Left lobe of liver (tissue), 2 donors: ENCODE results near the gene SWAP70. TPM values are rescaled to one million over a fixed set of nuclear protein-coding genes. Genes with fewer than 3 reads are reported as not detected.
A peak's percentile ranks its signal among the peaks of the same experiment; 100 is the strongest.
"Not testable (repeated sequence)": the region's sequence is repeated elsewhere in the genome, so short reads cannot be mapped to it uniquely, and the experiment has no call there.

Experiments
- ATAC-seq: fragments of 200-7000 bp; cut with Tn5 transposase; one replicate; pipeline ENCODE4 v1.9.1; 2020; ENCODE audit warnings: mild to moderate bottlenecking, moderate library complexity
- DNase-seq: peaks from one replicate; pipeline ENCODE4 v3.0.0-alpha.2; 2020; ENCODE audit warnings: low spot score
- total RNA-seq: library from RNA; stranded (reverse); gene quantifications from one replicate; pipeline ENCODE4 v1.2.1, GENCODE V29; 2021
- donor health status: DM: no; HTN: no; CAD: no; lungs with moderate emphysema.
- donor health status: DM: no; HTN: yes; CAD: no.

The SWAP70 gene
- total RNA-seq, result 4.0 TPM

DNA sequence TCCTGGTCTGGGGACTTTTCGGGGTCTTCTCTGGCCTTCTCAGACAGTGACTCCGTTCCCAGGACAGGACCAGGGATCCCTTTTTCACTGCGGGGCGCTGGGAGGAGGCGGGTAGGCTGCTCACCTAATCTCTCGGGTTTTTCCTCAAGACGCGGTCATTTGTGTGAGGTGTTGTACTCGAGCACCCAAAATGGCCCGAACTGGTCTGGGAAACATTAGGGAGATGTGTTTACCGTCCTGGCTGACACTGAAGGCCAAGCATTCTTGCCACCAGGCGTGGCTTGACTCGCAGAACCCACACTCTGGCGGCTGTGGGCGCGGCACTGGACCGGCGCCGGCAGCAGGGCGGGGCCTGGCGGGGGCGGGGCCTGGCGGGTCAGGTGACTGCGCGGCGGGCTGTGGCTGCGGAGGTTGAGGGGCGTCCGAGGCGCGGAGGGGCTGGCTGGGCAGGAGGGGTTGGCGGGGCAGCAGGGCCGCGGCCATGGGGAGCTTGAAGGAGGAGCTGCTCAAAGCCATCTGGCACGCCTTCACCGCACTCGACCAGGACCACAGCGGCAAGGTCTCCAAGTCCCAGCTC is at the start of gene SWAP70:
Gene SWAP70 (plus strand): TSS at position 379 of the 577 bp plus-strand sequence. CDS start 103 bp downstream, at position 482.
- peak; percentile 89 for DNase-seq
- ATAC-seq, result peak; percentile 99

DNA sequence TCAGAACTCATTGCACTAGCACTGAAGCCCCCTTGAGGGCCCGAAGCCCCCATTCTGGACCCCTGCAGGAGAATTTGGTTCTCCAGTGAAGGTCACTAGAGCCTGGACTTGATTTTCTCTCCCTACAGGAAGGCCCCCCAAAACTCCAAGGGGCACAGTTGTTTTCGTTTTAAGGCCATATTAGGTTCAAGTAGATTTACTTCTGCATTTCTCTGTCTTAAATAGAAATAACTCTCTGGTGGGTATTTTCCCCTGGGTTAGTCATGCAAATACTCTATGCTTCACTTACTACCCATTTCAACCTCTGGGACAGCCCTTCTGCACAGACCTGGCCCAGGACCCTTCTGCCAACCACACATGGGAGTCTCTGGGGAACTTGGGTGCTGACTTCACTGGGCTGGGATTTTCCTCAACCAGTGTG is 48.8 kb upstream of the SWAP70 start:
- DNase-seq, result no peak
- ATAC-seq, result no peak

DNA sequence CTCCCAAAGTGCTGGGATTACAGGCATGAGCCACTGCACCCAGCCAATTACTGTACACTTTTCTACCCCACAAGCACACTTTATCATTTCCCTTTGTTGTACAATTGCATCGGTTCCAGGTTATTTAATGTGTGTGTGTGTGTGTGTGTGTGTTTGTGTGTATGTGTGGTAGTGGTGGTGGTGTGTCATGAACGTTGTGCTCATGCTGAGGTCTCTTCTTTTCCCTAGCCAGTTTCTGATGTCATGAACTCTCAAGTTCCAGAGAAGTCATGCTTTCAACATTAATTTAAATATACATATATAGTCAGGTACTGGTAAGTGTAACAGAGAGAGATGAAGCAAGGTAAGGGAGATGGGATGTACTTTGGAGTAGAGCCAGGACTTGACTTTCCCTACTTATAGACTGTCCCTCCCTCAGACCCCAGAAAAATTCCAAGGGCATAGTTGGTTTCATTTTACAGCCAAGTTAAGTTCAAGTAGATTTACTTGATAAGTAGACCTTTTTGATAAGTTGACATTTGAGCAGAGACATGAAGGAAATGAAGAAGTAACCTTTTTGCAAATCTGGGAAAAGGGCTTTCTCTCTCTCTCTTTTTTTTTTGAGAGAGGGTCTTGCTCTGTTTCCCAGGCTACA is 47.7 kb upstream of the SWAP70 start:
- ATAC-seq, result no peak
- no peak for DNase-seq

DNA sequence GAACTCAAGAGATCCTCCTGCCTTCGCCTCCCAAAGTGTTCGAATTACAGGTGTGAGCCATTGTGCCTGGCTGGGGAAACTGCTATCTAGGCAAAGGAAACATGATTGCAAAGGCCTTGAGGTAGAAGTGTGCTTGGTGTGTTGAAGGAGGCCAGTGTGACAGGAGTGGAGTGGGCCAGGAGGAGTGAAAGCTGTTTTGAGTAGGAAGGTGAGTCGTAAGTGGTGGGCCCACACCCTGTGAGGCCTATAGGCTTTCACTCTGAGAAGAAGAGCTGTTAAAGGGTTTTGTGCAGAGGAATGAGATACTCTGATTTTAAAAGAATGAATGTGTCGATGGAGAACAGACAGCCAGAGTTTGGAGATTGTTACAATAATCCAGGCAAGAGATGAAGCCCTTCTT is 47.0 kb upstream of the SWAP70 start:
- DNase-seq (no peak), ATAC-seq (no peak)

DNA sequence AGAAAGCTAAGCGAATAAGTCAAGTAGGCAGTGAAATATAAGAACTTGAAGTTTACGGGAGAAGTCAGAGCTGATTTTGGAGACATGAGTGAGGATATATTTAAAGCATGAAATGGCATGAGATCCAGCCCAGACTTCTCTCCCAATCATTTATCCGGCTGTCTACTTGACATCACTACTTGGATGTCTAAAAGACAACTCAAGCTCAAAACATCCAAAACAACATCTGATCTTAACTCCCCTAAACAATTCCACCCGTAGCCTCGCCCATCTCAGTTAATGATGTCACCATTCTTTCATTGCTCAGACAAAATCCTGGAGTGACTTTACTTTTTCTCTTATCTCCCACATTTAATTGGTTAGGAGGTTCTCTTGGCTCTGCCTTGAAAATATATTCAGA is 45.9 kb upstream of the SWAP70 start:
- ATAC-seq, result no peak
- no peak for DNase-seq

DNA sequence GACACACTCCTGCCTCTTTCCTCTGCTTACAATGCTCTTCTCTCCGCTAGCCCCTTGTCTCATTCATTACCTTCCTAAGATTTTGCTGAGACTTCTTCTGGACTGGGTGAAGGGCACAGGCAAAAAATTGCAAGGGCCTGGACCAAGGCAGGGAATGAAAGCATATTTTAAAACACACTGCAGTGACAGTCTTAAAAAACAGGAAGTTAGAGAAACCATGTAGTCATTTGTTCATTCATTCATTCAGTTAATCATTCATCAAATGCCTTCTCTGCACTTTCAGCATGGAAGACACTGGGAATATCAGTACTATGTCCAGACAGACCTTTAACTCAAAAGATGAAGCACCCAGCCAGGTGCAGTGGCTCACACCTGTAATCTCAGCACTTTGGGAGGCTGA is 44.9 kb upstream of the SWAP70 start:
- DNase-seq, result no peak
- ATAC-seq, result no peak

DNA sequence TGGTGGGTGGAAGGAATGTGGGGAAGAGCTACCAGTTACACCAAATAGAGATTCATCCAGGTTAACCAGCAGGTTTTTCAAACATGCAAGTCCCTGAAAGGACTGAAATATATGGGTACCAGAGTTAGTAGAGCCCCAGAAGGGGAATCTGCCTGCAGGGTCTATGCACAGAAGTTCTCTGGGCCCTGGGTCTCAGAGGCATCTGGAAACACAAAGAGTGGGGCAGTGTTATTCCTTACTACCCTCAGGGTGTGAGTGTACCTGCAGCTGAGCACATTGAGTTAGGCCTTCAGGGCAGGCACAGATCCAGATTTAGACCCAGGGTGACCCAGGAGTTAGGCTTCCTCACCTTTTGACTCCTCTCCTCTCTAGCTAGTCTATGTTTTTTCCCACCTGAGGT is 43.9 kb upstream of the SWAP70 start:
- no peak for ATAC-seq

DNA sequence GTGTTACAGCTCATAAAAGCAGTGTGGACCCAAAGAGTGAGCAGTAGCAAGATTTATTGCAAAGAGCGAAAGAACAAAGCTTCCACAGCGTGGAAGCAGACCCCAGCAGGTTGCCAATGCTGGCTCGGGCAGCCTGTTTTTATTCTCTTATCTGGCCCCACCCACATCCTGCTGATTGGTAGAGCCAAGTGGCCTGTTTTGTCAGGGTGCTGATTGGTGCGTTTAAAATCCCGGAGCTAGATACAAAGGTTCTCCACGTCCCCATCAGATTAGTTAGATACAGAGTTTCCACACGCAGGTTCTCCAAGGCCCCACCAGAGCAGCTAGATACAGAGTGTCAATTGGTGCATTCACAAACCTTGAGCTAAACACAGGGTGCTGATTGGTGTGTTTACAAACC is 41.5 kb upstream of the SWAP70 start:
- not testable (repeated sequence) for DNase-seq, ATAC-seq

More for the DNA sequence above, 43.9 kb upstream of the SWAP70 start:
- no peak for DNase-seq

DNA sequence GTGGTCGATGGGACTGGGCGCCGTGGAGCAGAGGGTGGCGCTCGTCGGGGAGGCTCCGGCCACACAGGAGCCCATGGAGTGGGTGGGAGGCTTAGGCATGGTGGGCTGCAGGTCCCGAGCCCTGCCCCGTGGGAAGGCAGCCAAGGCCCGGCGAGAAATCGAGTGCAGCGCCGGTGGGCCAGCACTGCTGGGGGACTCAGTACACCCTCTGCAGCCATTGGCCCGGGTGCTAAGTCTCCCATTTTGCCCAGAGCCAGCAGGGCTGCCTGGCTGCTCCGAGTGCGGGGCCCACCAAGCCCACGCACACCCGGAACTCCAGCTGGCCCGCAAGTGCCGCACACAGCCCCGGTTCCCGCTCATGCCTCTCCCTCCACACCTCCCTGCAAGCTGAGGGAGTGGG is 40.8 kb upstream of the SWAP70 start:
- not testable (repeated sequence) for ATAC-seq, DNase-seq

DNA sequence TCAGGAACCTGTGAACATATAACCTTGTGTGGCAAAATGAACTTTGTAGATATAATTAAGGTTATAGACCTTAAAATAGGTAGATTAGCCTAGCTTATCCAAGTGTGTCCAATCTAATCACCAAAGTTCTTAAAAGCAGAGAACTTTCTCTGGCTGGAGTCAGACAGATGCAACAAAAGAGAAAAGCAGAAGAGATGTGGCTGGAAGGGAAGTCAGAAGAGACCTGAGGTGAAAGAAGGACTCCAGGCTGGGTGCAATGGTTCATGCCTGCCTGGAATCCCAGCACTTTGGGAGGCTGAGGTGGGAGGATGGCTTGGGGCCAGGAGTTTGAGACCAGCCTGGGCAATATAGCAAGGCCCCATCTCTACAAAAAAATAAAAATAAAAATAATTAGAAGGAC is 39.4 kb upstream of the SWAP70 start:
- ATAC-seq, result no peak
- no peak for DNase-seq

DNA sequence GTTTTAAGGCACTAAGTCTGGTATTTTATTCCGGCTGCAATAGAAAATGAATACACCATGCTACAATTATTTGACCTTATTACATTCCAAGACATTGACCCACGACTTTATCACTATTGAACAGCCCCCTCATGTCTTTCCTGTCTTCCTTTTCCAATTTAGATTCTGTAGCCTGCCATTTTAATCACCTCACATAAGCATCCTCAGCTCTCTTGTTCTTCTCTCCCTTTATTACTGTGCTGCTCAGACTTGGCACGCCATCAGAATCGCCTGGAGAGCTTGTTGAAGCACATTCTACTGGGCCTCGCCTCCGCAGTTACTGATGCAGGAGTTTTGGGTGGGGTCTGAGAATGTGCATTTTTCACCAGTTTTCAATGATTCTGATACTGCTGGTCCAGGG is 38.7 kb upstream of the SWAP70 start:
- DNase-seq, result peak; percentile 32
- ATAC-seq, result no peak

DNA sequence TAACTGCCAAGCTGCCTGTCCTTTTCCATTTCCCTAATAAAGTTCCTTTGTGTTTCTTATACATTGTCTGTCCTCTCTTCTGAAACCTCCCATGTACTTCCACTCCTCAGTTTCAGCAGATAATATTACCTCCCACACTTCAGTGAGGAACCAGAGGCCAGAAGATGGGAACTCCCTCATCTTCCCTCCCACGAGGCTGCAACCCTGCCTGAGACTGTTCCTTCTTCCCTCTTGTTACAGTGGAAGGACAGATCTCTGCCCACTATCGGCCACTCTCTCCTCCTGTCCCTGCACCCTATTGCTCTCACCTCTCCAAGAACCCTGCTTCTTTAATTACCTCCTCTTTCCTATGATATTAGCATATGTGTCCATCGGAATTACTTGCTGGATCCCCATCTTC is 38.1 kb upstream of the SWAP70 start:
- DNase-seq, result no peak
- ATAC-seq, result peak; percentile 13

DNA sequence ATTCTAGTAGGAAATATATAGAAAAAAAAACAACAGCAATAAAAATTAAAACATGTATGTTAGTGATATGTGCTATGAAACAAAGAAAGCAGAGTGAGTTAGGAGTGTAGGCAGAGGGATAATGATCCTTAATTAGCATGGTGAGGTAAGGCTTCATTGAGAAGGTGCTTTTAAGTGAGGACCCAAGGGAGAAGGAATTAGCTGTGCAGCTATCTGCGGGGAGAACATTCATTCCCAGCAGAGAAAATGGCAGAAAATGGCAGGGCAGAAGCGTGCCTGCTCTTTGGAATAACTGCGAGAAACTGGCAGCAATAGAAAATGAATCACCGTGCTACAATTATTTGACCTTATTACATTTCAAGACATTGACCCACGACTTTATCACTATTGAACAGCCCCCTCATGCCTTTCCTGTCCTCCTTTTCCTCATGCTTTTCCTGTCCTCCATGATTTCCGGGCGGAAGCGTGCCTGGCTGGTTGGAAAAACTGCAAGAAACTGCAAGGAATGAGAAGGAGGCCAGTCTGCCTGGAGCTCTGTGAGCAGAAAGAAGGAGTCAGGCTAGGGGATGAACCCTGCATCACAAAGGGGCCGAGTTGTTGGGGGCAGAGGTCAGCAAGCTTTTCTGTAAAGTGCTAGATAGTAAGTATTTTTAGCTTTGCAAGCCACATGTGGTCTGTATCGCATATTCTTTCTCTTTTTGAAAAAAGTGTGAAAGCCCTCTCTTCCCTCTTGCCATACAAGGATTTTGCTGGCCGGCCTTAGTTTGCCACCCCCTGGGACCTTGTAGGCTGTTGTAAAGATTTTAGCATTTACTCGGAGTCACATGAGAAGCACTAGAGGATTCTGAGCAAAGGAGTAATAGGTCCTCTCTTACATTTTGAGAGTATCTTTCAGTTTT is 37.1 kb upstream of the SWAP70 start:
- DNase-seq (no peak), ATAC-seq (peak; percentile 45)

DNA sequence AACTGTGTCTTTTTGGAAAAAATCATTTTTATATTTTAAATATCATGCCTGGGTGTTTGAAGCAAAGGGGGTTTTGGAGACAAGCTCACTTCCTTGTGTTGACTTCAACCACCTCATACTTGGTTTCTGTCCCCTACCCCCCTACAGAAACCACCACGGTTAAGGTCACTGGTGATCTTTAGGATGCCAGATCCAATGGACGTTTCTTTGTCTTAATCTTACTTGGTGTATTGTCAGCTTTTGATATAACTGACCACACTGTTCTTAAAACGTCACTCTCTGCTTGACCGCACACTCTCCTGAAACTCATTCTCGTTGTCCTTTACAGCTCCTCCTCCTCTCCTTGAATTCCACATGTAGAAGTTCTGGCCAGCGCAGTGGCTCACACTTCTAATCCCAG is 34.8 kb upstream of the SWAP70 start:
- ATAC-seq (no peak), DNase-seq (no peak)

DNA sequence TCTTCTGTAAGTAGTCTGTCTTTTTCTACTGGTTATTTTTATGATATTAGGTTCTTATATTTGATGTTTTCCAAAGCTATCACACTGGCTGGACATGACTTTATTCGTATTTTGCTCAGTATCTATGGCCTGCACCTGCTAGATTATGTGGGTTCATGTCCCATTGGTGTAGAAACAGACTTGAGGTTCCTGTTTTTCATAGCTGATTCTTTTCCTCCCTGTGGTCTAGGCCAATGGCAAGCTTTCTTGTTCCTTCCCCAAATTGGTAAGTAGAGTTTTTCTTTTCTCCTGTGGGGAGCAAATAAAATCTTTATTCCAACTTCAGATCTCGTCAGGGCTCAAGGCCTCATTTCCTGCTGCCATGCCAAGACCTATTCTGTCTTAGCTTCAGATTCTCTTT is 30.2 kb upstream of the SWAP70 start:
- DNase-seq (no peak), ATAC-seq (no peak)

DNA sequence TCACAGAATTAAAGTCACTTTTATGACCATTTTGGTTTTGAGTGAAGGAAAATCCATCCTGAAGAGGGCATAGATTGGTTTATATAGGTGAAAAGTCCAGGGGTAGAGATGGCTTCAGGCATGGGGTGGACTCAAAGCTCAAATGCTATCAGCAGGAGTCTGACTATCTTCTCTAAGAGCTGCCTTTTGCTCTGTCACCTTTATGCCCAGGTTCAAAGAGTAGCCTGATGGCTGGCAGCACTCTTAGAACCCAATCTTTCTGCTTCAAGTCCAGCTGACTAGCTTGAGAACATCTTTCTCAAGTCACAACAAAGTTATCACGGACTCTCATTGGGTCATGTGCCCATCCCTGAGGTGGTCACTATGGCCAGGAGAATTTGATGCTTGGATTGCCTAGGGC is 27.2 kb upstream of the SWAP70 start:
- no peak for DNase-seq
- ATAC-seq, result no peak

DNA sequence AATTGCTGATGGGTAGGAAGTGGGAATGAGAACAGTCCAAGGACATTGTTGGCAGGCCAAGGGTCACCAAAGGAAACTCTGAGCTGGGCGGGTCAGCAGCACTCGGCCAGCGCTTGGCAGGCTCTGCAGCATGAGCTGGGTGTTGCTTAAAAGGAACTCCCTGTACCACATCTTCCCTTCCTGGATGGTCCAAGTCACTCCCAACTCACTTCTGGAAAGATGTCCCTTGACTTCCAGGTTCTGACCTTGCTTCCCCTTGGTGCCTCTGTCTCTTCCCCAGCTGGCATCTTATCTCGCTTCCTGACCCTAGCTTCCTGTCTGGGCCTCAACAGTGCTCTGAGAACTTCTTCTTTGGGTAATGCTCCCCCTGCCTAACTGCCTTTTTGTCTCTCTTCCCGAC is 24.8 kb upstream of the SWAP70 start:
- ATAC-seq, result peak; percentile 70
- peak; percentile 49 for DNase-seq

DNA sequence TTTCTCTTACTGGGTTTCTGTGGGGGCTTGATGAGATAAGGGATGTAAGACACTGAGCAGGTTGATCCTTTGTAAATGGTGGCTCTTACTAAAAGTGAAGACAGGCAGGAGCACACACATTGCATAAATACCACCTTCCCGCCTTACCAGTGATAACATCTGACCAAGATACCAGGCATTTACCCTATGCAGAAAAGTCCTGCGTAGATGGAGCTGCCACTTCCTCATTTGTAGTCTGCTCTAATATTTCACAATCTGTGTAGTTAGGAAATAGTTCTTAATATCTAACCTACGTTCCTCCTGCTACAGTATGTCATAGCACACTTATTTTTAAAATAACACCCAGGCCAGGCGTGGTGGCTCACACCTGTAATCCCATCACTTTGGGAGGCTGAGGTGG is 23.9 kb upstream of the SWAP70 start:
- ATAC-seq (peak; percentile 39), DNase-seq (no peak)

DNA sequence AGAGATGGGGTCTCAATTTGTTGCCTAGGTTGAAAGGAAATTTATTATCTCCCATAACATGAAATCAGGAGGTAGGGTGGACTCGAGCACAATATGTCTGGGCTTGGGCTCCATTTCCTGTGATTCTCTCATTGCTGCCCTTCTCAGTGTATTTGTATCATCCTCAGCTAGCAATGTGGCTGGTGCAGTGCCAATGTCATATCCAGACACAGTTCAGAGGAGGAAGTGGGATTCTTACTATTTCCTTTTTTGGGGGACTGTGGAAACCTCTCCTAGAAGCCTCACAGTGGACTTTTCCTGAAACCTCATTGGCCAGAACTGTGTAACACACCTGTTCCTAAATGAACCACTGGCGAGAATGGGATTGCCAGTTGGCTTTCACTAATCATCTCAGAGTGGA is 21.0 kb upstream of the SWAP70 start:
- ATAC-seq (no peak), DNase-seq (no peak)

DNA sequence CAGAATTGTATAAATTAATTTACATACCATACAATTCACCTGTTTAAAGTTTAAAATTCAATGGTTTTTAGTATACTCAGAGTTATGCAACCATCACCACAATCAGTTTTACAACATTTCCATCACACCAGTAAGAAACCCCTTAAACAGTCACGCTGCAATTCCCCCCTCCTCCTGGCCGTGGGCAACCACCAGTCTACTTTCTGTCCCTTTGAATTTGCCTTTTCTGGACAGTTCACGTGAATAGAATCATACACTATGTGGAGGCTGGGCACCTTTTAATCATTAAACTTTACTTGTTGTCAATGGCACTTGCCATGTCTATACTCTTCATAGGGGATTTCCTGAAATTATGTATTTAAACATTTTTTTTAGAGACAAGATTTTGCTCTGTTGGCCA is 20.1 kb upstream of the SWAP70 start:
- DNase-seq (no peak), ATAC-seq (no peak)

DNA sequence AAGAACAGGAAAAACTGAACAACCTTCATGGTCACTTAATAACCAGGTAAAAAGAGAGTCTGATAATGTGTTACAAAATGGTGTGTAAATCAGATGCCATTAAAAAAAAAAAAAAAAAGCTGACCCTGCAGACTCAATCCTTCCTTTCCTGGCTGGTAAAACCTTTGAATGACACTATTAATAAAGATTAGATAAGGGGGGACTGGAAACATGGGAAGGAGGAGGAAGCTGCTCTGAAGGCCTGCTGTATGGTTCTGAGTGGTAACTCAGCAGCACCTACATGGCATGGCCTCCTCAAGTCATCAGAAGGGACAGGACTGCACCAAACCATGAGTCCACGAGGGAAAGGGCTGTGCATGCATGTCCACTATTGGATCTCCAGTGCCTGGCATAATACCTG is 18.0 kb upstream of the SWAP70 start:
- no peak for ATAC-seq
- no peak for DNase-seq

DNA sequence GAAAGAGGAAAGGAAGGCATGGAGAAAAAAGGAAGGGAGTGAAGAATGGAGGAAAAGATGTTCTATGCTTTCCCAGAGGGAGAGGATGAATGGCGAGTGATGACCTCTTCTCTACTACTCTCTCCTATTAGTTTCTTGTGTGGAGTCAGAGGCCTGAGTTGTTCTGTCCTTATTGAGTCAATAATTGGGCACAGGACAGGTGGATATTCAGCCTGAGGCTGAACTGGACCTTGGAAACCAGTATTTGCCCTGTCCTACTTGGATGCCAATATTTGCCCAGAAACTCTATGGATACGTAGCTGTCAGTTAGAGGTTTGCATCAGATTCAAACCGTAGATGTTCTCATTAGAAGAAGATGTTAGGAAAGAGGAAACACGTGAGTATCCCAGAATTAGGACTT is 17.6 kb upstream of the SWAP70 start:
- ATAC-seq, result no peak
- DNase-seq, result no peak
